Islet precursor cell (in vitro differentiated cells): ENCODE results near the gene AFF3.

Experiments used
- DNase-seq: peaks from one replicate; pipeline ENCODE4 v3.0.0-alpha.2; 2018

The AFF3 gene

GRCh38 chr2:99921903-99922302 is 220.5 kb downstream of the AFF3 start:
- DNase-seq = no peak

DNA sequence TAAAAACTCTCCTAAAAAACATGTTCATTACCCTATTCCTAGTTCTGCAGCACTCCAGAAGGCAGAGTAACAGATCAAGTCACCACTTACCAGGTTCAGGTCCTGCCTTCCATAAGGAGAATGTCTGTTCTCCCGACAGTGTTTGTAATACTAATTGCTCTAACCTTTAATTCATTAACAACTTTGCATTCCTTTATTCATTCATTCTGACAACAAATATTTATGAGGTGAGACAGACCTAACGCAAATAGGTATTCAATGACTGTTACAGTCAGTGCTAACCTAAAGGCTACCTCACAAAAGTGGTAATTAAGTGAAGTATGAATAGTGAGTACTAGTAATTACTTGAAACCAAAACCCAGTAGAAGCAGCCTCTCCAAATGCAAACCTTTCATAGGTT is 224.0 kb downstream of the AFF3 start:
- DNase-seq = no peak

DNA sequence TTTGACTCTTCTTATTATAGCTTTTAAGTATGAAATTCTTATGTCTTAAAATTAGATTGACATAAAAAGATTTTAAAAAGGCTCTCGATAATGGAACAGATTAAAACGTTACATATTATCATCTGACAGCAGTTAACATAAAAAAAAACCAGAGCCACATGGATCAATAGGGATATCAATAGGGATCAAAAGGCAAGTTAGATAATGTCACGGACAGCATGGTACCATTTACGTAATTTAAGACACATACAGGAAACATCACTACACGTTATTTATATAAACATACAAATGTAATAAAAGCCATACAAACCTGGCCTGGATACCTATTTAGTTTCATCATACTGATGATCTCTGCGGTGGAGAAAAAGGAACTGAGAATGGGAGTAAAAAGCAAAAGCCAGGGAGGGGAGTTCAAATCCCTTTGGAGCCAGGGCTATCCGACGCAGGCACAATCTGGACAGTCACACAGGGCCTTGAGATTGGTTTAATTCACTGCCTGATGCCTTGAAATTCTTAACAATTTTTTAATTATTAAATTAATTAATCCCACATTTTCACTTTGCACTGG is 227.2 kb downstream of the AFF3 start:
- no peak for DNase-seq

DNA sequence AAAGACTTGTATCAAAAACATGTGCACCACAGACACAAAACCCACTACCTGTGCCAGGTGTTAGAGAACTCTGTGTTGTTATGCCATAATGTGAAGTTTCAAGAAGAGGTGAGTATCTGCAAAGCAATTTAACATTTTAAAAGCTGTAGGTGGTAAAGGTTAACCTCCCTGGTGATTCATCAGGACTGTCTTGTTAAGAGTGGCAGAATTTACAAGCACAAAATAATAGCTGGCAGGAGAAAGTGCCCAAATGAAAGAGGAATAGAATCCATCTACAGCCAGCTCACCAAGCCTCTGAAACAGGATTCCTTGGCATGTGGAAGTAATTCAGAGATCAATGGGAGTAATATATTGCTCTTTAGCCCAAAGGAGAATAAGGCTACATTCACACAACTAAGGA is 230.7 kb downstream of the AFF3 start:
- no peak for DNase-seq

DNA sequence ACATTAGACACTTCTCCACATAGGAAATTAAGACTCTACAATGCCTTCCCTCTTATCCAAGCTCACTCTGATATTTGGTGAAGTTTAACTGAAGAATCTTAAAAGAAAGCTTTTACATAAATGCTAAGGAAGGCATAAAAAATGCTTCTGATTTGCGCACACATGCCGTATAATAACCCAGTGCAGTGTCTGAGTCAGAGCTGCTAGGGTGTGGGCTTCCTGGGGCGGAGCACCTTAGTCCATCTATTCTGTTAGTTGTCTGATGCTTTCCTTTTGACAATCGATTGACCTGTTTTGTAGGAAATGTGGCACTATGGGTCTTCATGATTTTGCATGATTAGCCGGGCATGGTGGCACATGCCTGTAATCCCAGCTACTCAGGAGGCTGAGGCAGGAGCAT is 231.5 kb downstream of the AFF3 start:
- no peak for DNase-seq

GRCh38 chr2:99905636-99906035 is 236.8 kb downstream of the AFF3 start:
- DNase-seq = no peak

DNA sequence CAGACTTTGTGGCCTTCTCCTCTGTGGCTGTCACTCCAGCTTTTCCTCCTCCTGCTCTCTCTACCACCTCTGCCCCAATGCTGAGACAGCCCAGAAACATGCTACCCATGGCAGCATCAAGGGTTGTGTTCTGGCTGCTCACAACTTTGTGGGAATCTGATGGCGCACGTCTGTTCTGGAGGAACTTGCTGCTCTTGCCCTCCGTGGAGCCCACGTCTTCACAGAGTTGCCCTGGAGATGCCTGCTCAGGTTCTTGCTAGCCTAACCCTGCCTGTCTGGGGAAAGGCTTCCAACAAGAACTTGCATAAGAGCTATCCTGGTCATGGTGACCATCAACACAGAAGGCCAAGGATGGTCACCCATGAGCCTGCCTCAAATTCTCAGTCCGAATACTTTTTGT is 237.4 kb downstream of the AFF3 start:
- DNase-seq = no peak

DNA sequence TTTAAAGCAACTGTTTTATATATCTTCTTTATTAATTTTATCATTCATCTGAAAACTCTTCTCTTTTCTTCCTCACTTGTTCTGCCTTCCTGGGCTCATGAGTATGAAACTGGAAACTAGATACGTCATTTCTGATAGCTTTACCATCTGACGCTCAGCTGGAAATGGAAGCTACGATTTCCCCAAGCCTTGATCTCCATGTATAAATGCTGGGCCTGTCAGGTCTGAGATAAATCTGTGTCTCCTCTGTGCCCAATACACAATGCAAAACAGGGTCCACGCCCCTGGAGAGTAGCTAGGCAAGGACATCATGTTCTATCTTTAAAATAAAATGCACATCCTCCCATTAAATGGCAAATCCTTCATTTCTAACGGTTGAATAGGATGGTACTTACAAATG is 238.4 kb downstream of the AFF3 start:
- no peak for DNase-seq

- DNase-seq = peak; percentile 72
Measured at GRCh38 chr2:99900556-99900955, 241.8 kb downstream of the AFF3 start.

DNA sequence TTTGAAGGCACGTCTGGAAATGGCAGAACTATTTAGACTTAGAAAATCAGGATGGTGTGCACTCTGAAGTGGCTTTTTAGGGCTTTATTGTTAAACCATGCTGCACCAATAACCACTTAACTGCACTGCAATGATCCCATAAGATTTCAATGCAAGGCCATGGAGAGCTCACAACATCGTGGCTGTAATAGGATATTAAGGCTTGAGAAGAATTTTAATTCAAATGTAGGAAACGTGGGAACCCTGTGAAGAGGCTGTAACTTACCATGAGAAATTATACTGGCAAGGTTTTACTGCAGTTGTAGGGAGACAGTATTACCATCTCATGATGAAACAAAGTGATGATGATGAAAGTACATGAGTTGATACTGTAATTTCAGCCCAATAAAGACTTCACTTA is 242.5 kb downstream of the AFF3 start:
- DNase-seq = no peak

DNA sequence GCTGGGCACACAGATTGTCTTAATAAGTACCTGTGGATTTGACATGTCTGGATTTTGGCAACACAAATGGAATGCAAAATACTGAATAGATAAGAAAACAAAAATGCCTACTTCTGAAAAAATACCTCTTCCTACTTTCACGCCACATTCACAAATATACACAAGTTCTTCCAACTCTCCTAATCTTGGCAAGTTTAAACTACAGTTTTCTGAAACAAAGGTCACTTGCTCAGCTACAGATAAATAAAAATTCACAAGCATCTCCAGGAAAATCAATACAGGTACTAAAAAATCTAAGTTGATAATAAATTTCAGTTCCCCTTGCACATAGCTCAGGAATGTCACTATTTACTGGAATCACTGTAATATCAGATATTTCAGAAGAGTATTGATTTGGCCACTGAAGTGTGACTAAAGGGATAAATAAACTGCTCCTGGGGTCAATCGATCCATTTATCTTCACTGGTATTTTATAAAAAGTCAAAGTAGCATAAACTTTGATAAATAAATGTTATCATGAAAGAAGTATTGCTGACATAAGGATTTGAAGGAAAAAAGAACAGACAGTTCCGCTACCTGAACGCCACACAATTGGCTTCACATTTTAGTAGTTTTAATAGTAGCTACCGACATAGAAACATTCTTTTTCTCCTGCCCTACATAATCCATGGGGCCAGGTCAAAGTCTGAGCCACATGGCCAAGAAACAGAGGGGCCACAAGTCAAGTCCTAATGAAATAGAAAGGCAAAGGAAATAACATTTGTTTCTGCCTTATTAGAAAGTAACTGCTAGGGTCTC is 243.1 kb downstream of the AFF3 start:
- DNase-seq = no peak

GRCh38 chr2:99898336-99899048 is 243.9 kb downstream of the AFF3 start:
- no peak for DNase-seq

DNA sequence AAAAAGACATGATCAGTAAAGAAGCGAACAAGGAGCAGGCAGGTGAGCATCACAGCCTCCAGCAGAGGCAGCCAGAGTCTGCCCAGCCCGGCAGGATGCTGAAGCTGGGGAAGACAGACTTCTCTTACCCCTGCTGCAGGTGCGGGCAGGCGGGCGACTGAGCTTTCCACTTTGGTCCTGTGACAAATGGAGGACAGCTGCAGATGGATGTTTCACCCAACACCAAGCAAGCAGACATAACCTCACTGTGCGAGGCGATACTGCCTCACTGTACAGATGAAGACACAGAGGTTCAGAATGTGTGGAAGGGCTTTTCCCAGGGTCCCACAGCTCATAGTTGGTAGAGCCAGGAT is 251.0 kb downstream of the AFF3 start:
- no peak for DNase-seq

GRCh38 chr2:99890568-99891427 is 251.6 kb downstream of the AFF3 start:
- DNase-seq = no peak

DNA sequence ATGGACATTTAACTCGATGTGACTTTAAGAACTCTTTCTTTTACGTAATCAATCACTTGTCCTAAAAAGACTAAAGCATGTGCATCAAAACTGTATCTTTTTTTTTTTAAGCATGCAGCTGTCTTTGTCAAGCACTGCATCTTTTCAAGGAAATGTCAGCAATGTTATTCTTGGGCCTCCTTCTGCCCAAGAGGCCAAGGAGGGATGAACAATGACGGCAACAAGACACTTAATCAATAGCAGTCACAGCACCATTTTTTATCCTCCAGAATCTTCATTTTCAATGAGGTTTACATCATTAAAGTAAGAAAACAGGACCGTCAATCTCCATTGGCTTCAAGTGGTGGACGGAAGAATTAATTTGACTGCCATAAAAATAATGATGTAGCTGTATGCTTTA is 253.8 kb downstream of the AFF3 start:
- no peak for DNase-seq

GRCh38 chr2:99886418-99886817 is 256.0 kb downstream of the AFF3 start:
- DNase-seq = no peak

DNA sequence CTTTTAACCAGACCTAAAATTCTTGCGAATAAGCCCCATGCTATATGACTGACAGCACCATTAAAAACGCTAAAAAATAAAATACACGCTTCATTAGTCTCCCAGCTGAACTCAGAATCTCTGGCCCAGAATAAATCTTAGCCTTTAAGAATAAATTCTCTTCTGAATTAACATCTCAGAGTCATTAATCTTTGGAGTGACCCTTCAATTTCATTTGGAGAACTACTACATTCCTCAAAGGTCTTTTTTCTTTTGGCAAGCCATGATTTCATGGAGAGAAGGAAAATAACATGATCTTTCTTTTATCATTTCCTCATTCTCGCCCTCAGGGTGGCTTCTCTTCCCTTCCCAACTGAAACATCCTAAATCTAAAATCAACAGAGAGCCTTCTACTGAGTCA is 259.0 kb downstream of the AFF3 start:
- DNase-seq = no peak

DNA sequence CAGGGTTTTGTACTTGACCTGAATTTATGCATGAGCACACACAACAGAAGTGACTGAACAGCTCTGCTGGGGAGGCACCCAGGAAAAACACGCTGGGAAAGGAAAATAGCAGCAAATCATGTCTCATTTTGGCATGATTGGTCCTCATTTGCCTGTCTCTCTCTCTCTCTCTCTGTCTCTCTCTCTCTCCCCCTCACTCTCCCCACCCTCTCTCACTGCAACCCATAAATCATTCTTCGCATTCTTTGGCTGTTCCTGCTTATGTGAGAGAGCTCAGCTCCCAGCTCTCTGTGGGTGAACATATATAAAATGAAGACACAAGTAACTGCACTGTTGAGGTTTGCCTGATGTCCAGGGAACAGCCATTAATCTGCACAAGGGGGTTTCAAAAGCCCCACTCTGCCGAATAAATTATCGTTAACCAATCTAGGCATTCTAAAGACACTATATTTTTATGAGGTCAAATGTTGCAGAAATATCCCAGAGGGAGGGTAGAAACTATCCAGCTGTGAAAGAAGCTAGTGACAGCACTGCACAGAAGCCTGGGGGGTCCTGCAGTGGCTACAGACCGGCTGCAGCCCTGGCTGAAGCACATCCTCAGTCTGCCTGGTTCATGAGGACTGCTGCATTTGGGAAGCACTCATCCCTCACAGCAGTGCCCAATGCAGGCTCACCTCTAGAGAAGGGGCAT is 260.3 kb downstream of the AFF3 start:
- DNase-seq = peak; percentile 77

- no peak for DNase-seq
Measured at GRCh38 chr2:99880964-99881294, 261.5 kb downstream of the AFF3 start.

DNA sequence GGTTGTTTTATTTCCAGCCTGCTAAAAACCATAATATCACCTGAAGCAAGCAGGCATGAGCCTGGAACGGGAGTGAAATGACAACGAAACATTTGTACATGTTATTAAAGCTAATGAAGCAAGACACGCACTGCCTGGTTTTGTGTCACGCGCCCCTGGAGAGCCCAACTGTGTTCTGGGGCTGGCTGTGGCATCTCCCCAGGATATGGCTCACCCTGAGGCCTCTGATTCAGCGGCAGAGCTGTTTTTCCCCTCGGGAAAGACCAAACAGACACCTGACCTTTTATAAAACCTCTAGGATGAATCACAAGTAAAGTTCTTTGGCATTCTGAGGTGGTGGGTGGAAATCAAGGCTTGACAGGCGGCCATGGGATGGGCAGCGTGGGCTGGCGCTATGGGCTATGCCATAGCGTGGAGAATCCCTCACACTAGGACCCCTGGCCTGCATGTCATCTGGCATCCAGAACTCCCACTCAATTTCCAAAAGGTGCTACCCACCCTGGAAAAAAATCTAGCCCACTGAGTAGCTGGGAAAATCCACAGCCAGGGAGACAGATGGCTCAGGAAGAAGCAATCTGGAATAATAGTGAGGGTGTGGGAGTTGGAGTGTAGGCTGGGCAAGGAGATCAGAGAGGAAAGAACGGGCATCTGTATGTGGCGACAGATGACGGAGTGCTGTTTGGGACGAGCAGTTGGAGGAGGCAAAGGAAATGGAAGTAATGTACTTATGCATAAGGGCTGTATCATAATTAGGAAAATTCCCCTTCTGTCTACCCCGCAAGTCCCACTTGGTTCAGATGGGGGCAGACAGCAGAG is 262.0 kb downstream of the AFF3 start:
- peak; percentile 71 for DNase-seq

- DNase-seq = no peak
Measured at GRCh38 chr2:99879481-99879880, 262.9 kb downstream of the AFF3 start.
